GM18520 (cell line): ENCODE data around the gene ZNF616.

Experiments used
- ATAC-seq: cut with Tn5 transposase; IDR thresholded peaks from one replicate; pipeline ENCODE4 v1.9.1; 2021; ENCODE audit not compliant: unreplicated experiment

ZNF616 gene

DNA sequence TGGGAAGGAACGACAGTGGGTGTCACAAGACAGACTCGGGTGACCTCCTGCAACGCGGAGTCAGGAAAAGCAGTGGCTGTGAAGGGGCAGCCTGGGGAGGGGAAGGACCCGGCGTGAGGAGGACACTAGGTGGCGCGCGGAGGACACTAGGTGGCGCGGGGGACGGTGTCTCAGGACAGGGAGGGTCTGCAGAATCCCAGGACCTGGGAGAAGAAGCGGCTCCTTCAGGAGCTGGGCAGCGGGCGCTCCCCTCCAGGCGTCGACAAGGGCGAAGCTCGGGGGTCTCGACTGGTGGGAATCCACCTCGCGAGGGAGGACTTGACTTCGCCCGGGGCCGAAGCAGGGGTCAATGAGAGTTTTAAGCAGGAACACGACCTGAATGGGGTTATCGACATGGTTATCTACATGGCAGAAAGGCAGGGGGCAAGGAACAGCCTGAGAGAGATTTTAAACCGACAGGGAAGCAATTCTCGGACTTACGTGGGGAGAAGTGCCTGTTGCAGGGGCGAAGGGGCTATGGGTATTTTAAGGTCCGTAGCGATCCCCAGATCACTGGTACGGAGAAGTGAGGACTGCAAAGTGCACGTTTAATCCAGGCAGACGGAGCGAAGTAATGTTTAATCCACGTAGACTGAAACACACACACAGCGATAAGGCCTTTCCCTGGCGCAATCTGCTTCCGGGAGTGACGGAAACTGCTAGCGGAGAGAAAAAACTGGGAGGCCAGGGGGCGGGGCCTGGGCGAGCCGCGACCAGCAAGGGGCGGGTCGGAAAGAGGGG, at the start of gene ZNF616:
Gene ZNF616, minus strand, starts transcription at position 687 of the 780 bp plus-strand sequence. CDS start 9,426 bp downstream, outside the sequence.
- peak; percentile 52 for ATAC-seq

DNA sequence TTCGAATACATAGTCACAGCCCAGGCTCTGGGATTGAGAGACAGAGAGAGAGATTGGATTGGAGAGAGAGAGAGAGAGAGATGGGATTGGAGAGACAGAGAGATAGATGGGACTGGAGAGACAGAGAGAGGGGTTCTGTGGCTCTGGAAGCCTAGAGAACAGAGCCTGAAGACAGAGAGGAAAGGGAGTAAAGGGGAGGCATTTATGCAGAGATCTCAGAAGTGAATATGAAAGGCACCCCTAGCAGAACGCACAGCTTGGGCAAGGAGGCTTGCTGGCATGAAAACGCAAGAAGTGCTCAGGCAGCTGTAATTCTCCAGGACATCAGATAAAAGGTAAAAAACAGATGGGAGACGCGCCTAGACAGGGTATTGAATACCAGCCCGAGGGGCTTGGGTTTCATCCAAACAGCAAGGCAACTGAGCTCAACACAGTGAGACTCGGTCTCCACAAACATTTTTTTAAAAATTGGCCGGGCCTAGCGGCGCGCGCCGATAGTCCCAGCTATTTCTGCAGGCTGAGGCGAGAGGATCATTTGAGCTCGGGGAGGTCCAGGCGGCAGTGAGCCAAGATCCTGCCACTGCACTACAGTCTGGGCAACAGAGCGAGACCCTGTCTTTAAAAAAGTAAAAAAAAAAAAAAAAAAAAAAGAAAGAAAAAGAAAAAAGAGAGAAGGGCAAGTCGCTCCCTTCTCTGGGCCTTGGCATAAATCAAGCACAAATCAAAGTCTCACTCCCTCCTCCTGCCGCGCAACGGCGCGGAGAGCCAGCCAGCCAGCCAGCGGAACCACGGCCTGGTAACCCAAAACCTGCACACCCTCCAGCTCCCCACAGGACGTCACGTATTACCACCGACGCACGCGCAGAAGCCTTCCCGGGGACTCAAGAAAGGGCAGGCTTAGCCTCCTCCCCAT, 49.3 kb upstream of the ZNF616 start:
- peak; percentile 0 for ATAC-seq

DNA sequence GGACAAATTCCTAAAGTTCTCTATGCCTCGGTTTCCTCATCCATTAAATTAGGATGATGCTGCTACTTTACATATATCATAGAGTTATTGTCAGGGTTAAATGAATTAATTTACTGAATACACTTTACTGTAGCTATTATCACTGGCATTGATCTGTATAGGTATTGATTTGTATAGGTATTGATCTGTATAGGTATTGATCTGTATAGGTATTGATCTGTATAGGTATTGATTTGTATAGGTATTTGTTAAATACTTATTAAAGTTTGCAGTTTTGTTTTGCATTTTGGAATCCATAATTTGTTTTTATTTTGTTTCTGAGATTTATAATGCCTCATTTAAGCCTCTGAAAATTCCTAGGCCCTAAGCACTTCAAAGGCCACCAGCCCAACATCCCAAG, 47.7 kb upstream of the ZNF616 start:
- no peak for ATAC-seq

DNA sequence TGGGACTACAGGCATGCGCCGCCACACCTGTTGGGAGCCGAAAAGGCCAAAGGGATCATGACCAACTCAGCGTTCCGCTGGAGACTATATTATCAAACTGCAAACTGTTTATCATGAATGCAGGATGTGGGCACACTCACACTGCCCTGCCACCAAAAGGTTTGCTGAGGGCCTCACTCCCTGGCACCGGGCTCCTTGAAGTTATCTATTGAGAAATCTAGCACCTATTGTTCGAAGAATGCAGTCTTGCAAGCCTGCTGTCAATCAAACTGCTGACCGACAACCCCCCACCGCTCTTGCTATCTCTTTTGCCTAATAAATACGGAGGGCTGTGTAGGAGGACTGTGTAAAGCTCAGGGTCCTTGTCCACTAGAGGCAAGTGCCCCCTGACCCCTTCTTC, 36.8 kb upstream of the ZNF616 start:
- ATAC-seq, result no peak

DNA sequence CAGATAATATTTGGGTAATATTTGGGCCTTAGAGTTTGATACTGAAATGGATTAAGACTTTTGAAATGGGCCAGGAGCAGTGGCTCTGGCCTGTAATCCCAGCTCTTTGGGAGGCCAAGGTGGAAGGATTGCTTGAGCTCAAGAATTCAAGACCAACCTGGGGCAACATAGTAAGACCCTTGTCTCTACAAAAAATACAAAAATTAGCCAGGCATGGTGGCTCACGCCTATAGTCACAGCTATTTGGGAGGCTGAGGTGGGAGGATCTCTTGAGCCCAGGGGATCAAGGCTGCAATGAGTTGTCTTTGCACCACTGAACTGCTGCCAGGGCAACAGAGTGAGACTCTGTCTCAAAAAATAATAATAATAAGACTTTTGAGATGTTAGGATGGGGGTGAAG, 32.6 kb upstream of the ZNF616 start:
- ATAC-seq, result no peak

DNA sequence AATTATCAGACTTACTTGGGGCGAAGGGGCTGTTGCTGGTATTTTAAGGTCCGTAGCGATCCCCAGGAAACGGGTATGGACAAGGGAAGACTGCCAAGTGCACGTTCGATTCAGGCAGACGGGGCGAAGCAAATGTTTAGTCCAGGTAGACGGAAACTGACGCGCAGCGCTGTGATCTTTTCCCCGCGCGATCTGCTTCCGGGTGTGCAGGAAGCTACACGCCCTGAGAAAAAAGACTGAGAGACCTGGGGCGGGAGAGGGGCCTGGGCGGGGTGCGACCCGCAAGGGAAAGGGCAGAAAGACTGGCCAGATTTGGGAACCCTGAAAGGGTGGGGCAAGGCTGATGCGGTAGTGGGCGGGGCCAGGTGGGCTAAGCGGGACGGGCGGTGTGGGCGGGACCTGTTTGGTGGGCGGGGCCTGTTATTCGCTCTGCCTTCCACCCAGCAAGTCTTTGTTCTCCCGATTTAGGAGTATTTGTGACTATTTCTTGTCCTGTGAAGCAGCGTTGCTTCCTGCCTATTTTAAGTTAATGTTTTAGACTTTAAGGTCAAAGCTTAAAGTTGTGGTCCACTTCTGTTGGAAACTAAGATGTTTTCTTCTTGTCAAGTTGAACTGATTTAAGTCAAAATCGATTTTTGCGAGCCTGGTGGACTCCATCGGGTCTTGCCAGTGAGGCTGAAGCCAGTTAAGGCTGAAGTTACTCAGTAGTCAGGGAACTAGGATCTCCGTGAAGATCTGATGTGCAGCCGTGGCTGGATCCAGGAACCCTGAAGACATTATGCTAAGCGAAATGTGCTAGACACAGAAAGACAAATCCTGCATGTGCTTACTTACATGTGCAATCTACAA, 31.8 kb upstream of the ZNF616 start, which contains the start of gene ZNF836:
Gene ZNF836, minus strand, starts transcription at position 301 of the 849 bp plus-strand sequence. CDS start 3,549 bp downstream, outside the sequence.
- no peak for ATAC-seq

DNA sequence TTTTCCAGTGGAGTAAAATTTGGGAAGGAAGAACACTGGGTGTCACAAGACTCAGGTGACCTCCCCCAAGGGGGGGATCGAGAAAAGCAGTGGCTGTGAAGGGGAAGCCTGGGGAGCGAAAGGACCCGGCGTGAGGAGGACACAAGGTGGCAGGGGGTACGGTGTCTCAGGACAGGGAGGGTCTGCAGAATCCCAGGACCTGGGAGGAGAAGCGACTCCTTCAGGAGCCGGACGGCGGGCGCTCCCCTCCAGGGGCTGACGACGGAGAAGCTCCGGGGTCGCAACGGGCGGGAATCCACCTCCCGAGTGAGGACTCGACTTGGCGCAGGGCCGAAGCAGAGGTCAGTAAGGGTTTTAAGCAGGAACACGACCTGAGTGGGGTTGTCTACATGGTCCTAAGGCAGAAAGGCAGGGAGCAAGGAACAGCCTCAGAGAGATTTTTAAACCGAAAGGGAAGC, 31.2 kb upstream of the ZNF616 start:
- no peak for ATAC-seq

DNA sequence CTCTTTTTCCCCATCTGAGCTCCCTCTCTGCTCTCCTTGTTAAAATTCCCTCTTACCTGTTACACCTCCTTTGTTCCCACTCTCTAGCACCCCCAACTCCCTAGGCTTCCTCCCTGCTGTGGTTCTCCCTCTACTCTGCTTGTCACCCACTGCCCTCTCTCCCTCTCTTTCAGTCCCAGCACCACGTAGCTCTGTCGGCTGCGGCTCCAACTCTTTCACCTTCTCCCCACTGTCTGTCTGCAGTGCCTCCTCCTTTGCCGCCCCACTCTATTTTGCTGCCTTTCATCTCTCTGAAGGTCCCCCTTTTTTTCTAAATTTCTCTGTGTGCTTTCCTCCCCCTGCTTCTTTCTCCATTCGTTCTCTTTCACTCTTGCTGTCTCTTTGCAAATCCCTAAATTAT, 30.6 kb upstream of the ZNF616 start:
- no peak for ATAC-seq

DNA sequence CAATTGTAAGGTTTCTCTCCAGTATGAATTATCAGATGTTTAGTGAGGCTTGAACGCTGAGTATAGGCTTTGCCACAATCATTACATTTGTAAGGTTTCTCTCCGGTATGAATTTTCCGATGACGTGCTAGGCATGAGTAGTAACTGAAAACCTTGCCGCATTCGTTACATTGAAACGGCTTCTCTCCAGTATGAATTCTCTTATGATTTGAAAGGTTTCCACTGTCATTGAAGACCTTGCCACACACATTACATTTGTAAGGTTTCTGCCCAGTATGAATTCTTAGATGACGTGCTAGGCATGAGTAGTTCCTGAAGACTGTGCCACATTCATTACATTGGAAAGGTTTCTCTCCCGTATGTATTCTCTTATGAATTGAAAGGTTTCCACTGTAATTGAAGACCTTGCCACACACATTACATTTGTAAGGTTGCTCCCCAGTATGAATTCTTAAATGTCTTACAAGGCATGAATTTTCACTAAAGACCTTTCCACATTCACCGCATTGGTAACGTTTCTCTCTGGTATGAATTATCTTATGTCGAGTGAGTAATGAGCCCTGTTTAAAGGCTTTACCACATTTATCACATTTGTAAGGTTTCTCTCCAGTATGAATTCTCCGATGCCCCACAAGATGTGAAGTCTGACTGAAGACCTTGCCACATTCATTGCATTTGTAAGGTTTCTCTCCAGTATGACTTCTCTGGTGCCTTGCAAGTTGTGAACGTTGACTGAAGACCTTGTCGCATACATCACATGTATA, 16.0 kb upstream of the ZNF616 start:
- ATAC-seq, result no peak

DNA sequence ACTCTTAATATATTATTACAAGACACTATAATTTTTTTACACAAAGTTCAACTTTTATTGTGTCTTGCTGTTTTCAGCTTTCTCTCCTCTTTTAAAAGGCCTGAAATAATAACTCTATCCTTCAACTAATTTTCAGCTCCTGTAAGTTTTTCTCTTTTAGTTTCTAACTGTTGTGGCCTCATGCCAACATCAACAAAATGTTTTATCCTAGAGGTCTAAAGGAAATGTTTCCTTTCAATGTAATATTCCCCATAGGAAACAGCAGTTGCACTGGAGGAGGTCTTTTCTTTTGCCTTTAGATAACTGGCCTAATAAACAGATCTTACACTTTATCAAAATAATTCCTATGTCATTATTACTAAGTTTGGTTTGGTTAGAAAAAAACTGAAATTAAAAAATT, 8.5 kb upstream of the ZNF616 start:
- no peak for ATAC-seq

DNA sequence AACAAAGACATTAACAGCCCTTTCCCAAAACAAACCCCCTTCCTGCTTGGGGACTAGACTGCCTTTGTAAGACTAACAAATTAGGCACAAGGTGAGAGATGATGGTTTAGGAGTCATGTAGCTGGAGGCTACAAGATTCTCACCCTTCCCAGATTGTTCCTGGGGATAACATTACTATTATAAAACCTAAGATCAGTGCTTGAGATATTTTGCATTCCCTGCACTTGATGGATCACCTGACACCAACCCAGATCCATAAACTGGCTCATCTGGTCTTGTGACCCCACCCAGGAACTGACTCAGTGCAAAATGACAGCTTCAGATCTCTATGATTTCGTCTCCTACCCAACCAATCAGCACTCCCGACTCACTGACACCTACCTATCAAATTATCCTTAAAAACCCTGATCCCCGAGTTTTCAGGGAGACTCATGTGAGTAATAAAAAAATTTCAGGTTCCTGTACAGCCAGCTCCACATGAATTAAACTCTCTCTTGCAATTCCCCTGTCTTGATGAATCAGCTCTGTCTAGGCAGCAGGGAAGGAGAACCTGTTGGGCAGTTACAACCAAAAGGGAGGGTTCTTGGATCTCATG, 2.4 kb upstream of the ZNF616 start:
- no peak for ATAC-seq

DNA sequence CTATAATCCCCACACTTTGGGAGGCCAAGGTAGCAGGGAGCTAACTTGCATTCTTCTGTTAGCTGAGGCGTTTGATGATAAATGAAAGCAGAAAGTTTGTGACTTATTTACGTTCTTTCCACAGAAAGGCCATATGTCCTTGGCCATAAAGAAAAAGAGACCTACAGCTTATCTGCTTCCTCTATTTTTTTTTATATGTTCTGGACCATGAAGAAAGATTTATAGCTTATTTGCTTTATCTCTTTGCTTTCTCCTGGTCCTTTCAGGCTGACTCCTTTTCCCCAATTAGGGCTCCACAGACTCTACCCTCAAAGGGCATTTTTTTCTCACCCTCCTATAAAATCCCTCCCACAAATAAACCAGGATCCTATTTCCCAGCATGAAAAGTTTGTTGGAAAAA, 1.5 kb upstream of the ZNF616 start:
- ATAC-seq, result no peak

DNA sequence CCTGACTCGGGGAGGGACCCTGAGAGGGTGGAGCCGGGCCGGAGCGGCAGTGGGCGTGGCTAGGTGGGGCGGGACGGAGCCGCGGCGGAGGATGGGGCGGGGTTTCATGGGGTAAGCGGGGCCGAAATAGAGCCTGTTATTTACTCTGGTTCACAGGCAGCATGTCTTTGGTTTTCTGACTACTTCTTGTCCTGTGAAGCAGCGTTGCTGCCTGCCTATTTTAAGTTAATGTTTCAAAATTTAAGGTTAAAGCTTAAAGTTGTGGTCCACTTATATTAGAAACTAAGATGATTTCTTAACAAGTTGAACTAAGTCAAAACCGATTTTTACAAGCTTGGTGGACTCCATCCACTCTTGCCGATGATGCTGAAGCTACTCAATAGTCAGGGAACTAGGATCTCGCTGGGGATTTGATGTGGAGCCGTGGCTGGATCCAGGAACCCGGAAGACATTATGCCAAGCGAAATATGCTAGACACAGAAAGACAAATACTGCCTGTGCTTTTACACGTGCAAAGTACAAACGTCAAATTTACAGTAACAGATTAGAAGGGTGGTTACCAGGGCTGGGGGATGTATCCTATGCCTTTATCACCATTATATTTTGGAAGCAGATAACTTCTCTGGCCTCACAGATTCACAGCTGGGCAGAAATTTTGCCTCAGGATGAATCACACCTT, 433 bp upstream of the ZNF616 start:
- no peak for ATAC-seq

DNA sequence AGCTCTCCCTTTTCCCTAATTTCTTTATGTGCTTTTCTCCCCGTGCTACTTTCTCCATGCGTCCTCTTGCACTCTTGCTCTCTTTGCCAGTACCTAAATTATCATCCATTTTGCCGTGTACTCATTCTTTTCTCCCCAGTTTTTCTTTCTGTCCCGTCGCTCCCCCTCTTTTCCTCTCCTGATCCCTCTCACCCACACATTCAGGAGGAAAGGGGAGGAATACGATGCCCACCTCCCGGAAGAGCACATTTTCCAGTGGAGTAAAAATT, 821 bp downstream of the ZNF616 start:
- no peak for ATAC-seq

DNA sequence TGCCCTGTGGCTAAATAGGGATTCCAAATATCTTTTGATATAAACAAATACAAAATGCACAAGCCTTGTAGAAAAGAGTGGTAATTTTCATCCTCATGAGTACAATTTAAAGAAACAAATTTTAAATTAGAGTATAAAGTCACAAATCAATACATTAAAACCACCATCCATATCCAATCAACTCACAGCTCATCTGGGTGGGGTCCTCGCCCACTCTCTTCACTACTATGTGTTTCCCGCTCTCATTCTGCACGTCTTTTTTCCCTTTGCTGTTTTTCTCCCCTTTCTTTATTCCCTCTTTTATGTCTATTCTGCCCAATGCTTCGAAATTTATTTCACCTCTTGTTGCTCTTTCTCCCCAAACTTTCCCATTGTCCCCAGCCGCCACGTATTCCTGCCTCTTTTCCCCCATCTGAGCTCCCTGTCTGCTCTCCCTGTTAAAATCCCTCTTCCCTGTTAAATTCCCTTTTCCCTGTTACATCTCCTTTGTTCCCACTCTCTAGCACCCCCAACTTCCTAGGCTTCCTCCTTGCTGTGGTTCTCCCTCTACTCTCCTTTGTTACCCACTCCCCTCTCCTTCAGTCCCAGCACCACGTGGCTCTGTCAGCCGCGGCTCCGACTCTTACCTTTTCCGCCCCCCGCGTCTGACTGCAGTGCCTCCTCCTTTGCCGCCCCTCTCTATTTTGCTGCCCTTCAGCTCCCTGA, 1.3 kb downstream of the ZNF616 start:
- ATAC-seq, result no peak

DNA sequence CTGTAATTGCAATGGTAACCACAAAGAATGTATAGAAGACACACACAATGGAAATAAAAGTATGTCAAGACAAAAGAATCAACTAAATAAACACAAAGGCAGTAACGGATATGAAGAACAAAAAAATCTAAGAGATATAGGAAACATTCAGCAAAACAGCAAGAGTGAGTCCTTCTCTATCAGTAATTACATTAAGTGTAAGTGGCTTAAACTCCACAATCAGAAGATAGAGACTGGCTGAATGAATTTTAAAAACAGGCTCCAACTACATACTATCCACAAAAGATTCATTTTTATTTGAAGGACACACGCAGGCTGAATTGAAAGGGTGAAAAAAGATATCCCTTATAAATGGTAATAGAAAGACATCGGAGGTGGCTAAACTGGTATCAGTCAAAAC, 19.5 kb downstream of the ZNF616 start:
- no peak for ATAC-seq

DNA sequence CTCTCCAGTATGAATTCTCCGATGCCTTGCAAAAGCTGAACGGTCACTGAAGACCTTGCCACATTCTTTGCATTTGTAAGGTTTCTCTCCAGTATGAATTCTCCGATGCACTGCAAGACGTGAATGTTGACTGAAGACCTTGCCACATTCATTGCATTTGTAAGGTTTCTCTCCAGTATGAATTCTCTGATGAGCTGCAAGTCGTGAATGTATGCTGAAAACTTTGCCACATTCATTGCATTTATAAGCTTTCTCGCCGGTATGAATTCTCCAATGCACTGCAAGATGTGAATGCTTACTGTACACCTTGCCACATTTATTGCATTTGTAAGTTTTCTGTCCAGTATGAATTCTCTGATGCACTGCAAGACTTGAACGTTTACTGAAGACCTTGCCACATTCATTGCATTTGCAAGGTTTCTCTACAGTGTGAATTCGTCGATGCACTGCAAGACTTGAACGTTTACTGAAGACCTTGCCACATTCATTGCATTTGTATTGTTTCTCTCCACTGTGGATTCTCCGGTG, 24.1 kb downstream of the ZNF616 start:
- ATAC-seq, result no peak

DNA sequence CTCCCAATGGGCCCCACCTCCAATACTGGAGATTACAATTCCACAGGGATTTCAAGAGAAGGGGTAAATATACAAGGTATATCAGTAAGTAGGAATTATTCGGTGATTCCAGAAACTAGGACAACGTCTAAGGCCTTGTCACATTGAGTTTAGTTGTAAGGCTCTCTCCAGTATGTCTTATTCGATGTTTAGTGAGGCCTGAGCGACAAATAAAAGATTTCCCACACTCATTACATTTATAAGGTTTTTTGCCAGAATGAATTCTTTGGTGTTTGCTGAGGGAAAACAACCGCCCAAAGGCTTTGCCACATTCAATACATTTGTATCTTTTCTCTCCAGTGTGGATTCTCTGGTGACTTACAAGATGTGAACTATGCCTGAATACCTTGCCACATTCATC, 25.0 kb downstream of the ZNF616 start:
- ATAC-seq, result no peak

DNA sequence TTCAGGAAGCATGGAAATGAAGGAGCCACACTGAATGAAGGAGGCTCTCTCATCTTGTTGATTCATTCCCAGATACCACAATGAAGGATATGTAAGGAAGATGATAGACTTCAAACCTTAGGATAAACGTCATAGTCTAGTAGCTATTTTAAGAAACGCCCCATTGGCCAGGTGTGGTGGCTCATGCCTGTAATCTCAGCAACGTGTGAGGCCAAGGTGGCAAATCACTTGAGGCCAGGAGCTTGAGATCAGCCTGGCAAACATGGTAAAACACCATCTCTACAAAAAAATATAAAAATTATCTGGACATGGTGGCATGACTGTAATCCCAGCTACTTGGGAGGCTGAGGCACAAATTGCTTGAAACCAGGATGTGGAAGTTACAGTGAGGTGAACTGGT, 27.1 kb downstream of the ZNF616 start:
- no peak for ATAC-seq
